HCT116 (cell line): ENCODE measurements around the gene CNTNAP2. TPM values are rescaled to one million over a fixed set of nuclear protein-coding genes. Genes with fewer than 3 reads are reported as not detected.

Experiments
- ATAC-seq: fragments of 200-7000 bp; cut with Tn5 transposase; 2 replicates; pipeline ENCODE4 v1.9.1; 2020; ENCODE audit warnings: mild to moderate bottlenecking, moderate library complexity
- BruUV-seq: library from RNA; stranded (reverse); fragments of 400-500 nt; replicated peaks from 2 replicates; lab custom pipeline; 2021; lab: Mats Ljungman, UMichigan
- CTCF ChIA-PET: fragments of 300-600 bp; sonication (Branson Sonifier 250); formaldehyde crosslinking; loops from one replicate; lab custom pipeline; 2021; ENCODE audit warnings: antibody characterized with exemption; lab: Charles Lee
- POLR2A ChIA-PET: fragments of 300-600, 350-600 bp; sonication (Branson Sonifier 250); formaldehyde crosslinking; loops from one replicate; lab custom pipeline; 2021; ENCODE audit warnings: antibody characterized with exemption; lab: Charles Lee
- RAD21 ChIA-PET, 2 experiments: fragments of 300-600 bp; sonication (Branson Sonifier 250); formaldehyde crosslinking; loops; one replicate each; lab custom pipeline; 2023; ENCODE audit warnings: low total read pairs in 2 of 2; ENCODE audit not compliant: uncharacterized antibody in 2 of 2, unreplicated experiment in 2 of 2, low non-redundant PET in 1 of 2; lab: Charles Lee
- DNase-seq: peaks from one replicate; pipeline ENCODE4 v3.0.0-alpha.2; 2010; ENCODE audit warnings: low read depth, low spot score
- H2AFZ ChIP-seq: fragments of 200-600 bp; shearing (Covaris generic), sonication (generic); 2 replicates; pipeline ENCODE4 v1.6.1; 2017; ENCODE audit warnings: low read depth, mixed run types, mixed read lengths, antibody characterized with exemption, low read length; ENCODE audit not compliant: poor library complexity, severe bottlenecking
- H3K27ac ChIP-seq: 2 replicates; pipeline ENCODE4 v1.5.1; 2012; ENCODE audit warnings: low read depth, low read length
- H3K27me3 ChIP-seq: fragments of 200-600 bp; sonication (generic); 2 replicates; pipeline ENCODE4 v1.6.1; 2016; ENCODE audit warnings: mixed run types, low read length, mixed read lengths; ENCODE audit not compliant: insufficient read depth
- H3K36me3 ChIP-seq, 2 experiments: fragments of 200-500 bp in 1 of 2; fragments of 200-600 bp in 1 of 2; sonication (Bioruptor generic) in 1 of 2; sonication (generic) in 1 of 2; 2 replicates each; pipeline versions ENCODE4 v1.5.1 to v1.6.1; 2014 to 2016; ENCODE audit warnings: low read length in 2 of 2, inconsistent platforms in 1 of 2, mixed read lengths in 1 of 2, mixed run types in 1 of 2; ENCODE audit not compliant: insufficient read depth in 2 of 2, control insufficient read depth in 1 of 2
- H3K4me1 ChIP-seq, 2 experiments: fragments of 200-600 bp in 1 of 2; sonication (generic) in 1 of 2; 2 replicates each; pipeline versions ENCODE4 v1.5.1 to v1.6.1; 2012 to 2017; ENCODE audit warnings: low read length in 2 of 2, inconsistent platforms in 1 of 2, mild to moderate bottlenecking in 1 of 2, mixed read lengths in 1 of 2, mixed run types in 1 of 2, moderate library complexity in 1 of 2; ENCODE audit not compliant: insufficient read depth in 2 of 2, control insufficient read depth in 1 of 2
- H3K4me2 ChIP-seq: fragments of 200-600 bp; sonication (generic); 2 replicates; pipeline ENCODE4 v1.6.1; 2017; ENCODE audit warnings: mixed run types, low read length, mixed read lengths
- H3K4me3 ChIP-seq, 2 experiments: fragments of 200-600 bp in 1 of 2; sonication (generic) in 1 of 2; replicated peaks in 1 of 2; 2 replicates each; pipeline ENCODE4 v1.5.1; 2011 to 2016; ENCODE audit warnings: low read length in 2 of 2, control low read depth in 1 of 2, low read depth in 1 of 2, mild to moderate bottlenecking in 1 of 2, mixed read lengths in 1 of 2, mixed run types in 1 of 2
- H3K79me2 ChIP-seq: fragments of 200-600 bp; sonication (generic); 2 replicates; pipeline ENCODE4 v1.6.1; 2017; ENCODE audit warnings: mild to moderate bottlenecking, mixed run types, low read length, moderate library complexity, mixed read lengths; ENCODE audit not compliant: insufficient read depth
- H3K9ac ChIP-seq: fragments of 200-600 bp; sonication (generic); 2 replicates; pipeline ENCODE4 v1.6.1; 2016; ENCODE audit warnings: low read length, mixed read lengths
- H3K9me2 ChIP-seq: fragments of 200-600 bp; sonication (generic), shearing (Covaris generic); 2 replicates; pipeline ENCODE4 v1.6.1; 2017; ENCODE audit warnings: mixed run types, mild to moderate bottlenecking, moderate library complexity; ENCODE audit not compliant: insufficient read depth
- H3K9me3 ChIP-seq, 2 experiments: fragments of 200-500 bp in 1 of 2; fragments of 200-600 bp in 1 of 2; sonication (Bioruptor generic) in 1 of 2; sonication (generic) in 1 of 2; 2 replicates each; pipeline ENCODE4 v1.6.1; 2014 to 2017; ENCODE audit warnings: low read length in 2 of 2, mixed read lengths in 2 of 2, inconsistent platforms in 1 of 2, low read depth in 1 of 2, mild to moderate bottlenecking in 1 of 2, mixed run types in 1 of 2, moderate library complexity in 1 of 2; ENCODE audit not compliant: control insufficient read depth in 1 of 2, insufficient read depth in 1 of 2
- H4K20me1 ChIP-seq: fragments of 200-600 bp; sonication (generic), shearing (Covaris generic); 2 replicates; pipeline ENCODE4 v1.6.1; 2017; ENCODE audit warnings: mixed run types, mild to moderate bottlenecking, moderate library complexity; ENCODE audit not compliant: insufficient read depth
- CEBPB ChIP-seq: IDR thresholded peaks from 2 replicates; pipeline ENCODE4 v1.6.1; 2012; ENCODE audit warnings: low read depth
- POLR2A ChIP-seq: IDR thresholded peaks from 2 replicates; pipeline ENCODE4 v1.7.0; 2011; ENCODE audit warnings: borderline replicate concordance; ENCODE audit not compliant: insufficient read depth, insufficient read length; ENCODE audit errors: extremely low read depth
- SIN3A ChIP-seq: IDR thresholded peaks from 2 replicates; pipeline ENCODE4 v1.6.1; 2012; ENCODE audit warnings: low read depth
- ZFX ChIP-seq: fragments of 450-650 bp; IDR thresholded peaks from 2 replicates; pipeline ENCODE4 v1.6.1; 2017
- ZNF274 ChIP-seq: fragments of 200-500 bp; sonication (Bioruptor generic); IDR thresholded peaks from 2 replicates; pipeline ENCODE4 v1.6.1; 2014; ENCODE audit warnings: mild to moderate bottlenecking, low read depth, low read length, inconsistent platforms
- intact Hi-C: fragments of 100-400 bp; cut with micrococcal nuclease; formaldehyde crosslinking; loops from 2 replicates; pipeline ENCODE4 v1.10.0; 2022
- total RNA-seq: library from RNA; stranded (reverse); gene quantifications from one replicate; pipeline ENCODE4 v1.2.1, GENCODE V29; 2021; ENCODE audit not compliant: unreplicated experiment

The CNTNAP2 gene
- total RNA-seq, 1 experiment from 2014 or later: 0.37 TPM

DNA sequence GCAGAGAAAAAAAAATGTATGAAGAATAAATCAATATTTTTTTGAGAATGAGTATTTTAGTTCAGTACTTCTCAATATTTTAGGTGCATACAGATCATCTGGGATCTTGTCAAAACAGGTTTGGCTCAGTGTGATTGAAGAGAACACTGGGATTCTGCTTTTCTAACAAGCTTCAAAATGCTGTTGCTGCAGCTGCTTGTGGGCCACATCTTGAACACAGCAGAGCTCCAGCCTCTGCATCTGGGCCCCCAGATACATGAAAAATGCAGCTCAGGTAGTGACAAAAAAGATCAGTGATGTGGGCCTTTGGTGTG, 1296.9 kb downstream of the CNTNAP2 start:
- Histone ChIP-seq H3K79me2 (no peaks in the 10 kb centered on the region), H2AFZ (no peak overlapping the region)
- BruUV-seq: no TSS peak
- TF ChIP-seq ZNF274 (no peak), ZFX (no peak), CEBPB (no peak), SIN3A (no peak), POLR2A (no peak)
- TF ChIP-seq, all 23 proteins: peak for 0
- H3K4me1 ChIP-seq: no peaks in the 10 kb centered on the region
- H4K20me1 ChIP-seq: no peaks in the 10 kb centered on the region
- H3K9me3 ChIP-seq: peaks cover 5 to 7% of the 10 kb centered on the region in 2 experiments; a peak in 2 of 4 replicates
- H3K27ac ChIP-seq: no peak overlapping the region
- intact Hi-C loops: no loop called here
- RAD21 ChIA-PET: no interaction called here
- H3K27me3 ChIP-seq: no peaks in the 10 kb centered on the region
- DNase-seq (no peak), ATAC-seq (no peak)
- no peak overlapping the region for H3K4me3 ChIP-seq
- CTCF ChIA-PET: no interaction called here
- H3K4me2 ChIP-seq: no peak overlapping the region
- no peaks in the 10 kb centered on the region for H3K36me3 ChIP-seq
- POLR2A ChIA-PET: no interaction called here
- no peak overlapping the region for H3K9ac ChIP-seq
- H3K9me2 ChIP-seq: no peaks in the 10 kb centered on the region

DNA sequence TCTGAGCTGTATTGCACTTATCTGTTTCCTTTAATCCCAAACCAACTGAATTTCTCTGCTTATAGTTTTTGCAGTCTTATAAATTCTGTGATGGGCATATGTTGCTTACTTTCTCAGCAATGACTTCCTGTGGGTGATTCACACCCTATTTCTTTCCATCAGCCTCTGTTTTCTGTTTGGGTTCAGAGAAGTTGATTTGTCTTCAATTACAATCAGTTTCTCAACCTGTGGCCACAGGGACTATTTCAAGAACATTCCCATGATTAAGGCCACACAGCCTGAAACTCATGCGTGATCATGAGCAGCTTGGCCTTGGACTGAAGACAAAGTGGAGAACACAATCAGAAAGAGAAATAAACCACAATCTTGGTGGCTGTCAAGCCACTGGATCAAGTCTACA, 1299.4 kb downstream of the CNTNAP2 start:
- intact Hi-C loops: no loop called here
- Histone ChIP-seq H3K9me3 (peaks cover 5 to 7% of the 10 kb centered on the region in 2 experiments; a peak in 2 of 4 replicates), H3K9me2 (no peaks in the 10 kb centered on the region), H3K79me2 (no peaks in the 10 kb centered on the region), H4K20me1 (no peaks in the 10 kb centered on the region), H2AFZ (no peak overlapping the region), H3K36me3 (no peaks in the 10 kb centered on the region), H3K4me3 (no peak overlapping the region), H3K27me3 (no peaks in the 10 kb centered on the region), H3K9ac (no peak overlapping the region), H3K4me1 (no peaks in the 10 kb centered on the region), H3K4me2 (no peak overlapping the region), H3K27ac (no peak overlapping the region)
- no peak for TF ChIP-seq SIN3A
- ChIA-PET POLR2A (no interaction called here), RAD21 (no interaction called here), CTCF (no interaction called here)
- DNase-seq: no peak
- no TSS peak for BruUV-seq
- ATAC-seq: no peak
